ENCODE measurements around the gene BBX. TPM values are rescaled to one million over a fixed set of nuclear protein-coding genes. Genes with fewer than 3 reads are reported as not detected.

The BBX gene
- total RNA-seq, 4 donors from 2014 or later: 24.2 to 68.7 (median 38.0) TPM

DNA sequence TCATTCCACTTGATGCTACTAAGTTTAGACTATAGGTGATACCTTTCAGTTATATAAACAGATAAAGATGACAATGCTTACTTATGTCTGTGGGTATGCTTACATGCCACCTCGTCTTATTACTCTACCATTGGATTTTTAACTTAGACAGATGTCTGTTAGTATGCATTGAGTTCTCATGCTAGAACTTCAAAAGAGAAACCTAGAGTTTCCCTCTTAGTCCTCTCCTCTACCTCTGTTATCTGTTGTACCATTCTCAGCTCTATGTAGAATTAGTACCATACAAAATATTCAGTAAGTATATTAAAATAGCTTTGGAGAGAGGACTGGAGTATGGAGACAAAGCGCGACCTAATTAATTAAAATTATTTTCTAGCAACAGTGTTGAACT is 111.3 kb downstream of the BBX start:
- Histone ChIP-seq H3K27ac (no peak overlapping the region), H3K9me3 (no peaks in the 10 kb centered on the region)
- 96% methylated on average over 3 of the region's 3 CpGs for WGBS

GRCh38 chr3:107637416-107638183 is 114.8 kb downstream of the BBX start:
- no peak overlapping the region for H3K27ac ChIP-seq
- no peak for DNase-seq (ENCODE audit: low spot score in 2 of 2)
- peaks cover 4% of the 10 kb centered on the region for H3K4me1 ChIP-seq
- 89% methylated on average over 5 of the region's 5 CpGs for WGBS
- no peaks in the 10 kb centered on the region for H3K36me3 ChIP-seq
- H3K27me3 ChIP-seq: no peaks in the 10 kb centered on the region
- no peak overlapping the region for H3K4me3 ChIP-seq
- H3K9me3 ChIP-seq: no peaks in the 10 kb centered on the region
- TF ChIP-seq, protein P1, sequence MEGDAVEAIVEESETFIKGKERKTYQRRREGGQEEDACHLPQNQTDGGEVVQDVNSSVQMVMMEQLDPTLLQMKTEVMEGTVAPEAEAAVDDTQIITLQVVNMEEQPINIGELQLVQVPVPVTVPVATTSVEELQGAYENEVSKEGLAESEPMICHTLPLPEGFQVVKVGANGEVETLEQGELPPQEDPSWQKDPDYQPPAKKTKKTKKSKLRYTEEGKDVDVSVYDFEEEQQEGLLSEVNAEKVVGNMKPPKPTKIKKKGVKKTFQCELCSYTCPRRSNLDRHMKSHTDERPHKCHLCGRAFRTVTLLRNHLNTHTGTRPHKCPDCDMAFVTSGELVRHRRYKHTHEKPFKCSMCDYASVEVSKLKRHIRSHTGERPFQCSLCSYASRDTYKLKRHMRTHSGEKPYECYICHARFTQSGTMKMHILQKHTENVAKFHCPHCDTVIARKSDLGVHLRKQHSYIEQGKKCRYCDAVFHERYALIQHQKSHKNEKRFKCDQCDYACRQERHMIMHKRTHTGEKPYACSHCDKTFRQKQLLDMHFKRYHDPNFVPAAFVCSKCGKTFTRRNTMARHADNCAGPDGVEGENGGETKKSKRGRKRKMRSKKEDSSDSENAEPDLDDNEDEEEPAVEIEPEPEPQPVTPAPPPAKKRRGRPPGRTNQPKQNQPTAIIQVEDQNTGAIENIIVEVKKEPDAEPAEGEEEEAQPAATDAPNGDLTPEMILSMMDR (IDR thresholded peaks at IDR 0.05): no peak
- TF ChIP-seq POLR2A (IDR thresholded peaks at IDR 0.05) (no peak), EP300 (IDR thresholded peaks at IDR 0.05) (no peak), POLR2AphosphoS5 (IDR thresholded peaks at IDR 0.05) (no peak)

More for the DNA sequence above, 111.3 kb downstream of the BBX start:
- Histone ChIP-seq H3K27me3 (no peaks in the 10 kb centered on the region), H3K4me3 (no peak overlapping the region), H3K36me3 (no peaks in the 10 kb centered on the region), H3K4me1 (no peaks in the 10 kb centered on the region)
- no peak for DNase-seq (ENCODE audit: low spot score in 2 of 2)
- no peak for TF ChIP-seq POLR2A (IDR thresholded peaks at IDR 0.05)
- TF ChIP-seq, protein P1 (IDR thresholded peaks at IDR 0.05): no peak

DNA sequence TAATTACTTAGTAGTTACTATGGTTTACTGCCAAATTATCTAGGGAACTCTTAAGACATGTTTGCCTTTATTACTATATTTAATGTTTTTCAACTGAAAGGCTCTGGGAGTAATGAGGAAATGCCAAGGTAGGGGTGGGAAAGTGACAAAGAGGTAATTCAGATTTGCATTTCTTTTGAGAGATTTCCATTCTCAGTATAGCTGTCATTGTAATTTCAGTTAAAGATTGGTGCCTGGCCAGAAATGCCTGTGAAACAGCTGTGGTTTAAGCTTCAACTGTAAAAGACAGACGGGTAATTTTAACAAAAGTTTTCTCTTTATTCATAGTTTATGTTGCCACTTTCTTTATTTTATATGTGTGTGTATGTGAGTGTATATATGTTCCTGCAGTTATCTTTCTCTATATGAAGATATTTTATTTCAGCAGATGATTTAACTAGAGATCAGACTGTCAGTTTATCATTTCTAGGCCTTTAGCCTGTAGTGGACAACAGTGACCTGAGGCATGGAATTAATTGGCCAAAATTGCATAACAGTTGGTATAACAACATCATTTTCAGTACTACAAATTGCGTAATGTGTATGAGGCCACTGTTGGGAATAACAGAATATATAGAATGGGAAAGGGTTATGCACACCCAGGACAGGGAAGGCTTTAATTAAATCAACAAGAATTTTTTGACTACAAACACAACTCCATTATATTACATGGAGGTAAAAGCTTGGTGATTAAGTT is 119.0 kb downstream of the BBX start:
- no peak for DNase-seq (ENCODE audit: low spot score in 2 of 2)
- no peaks in the 10 kb centered on the region for H3K9me3 ChIP-seq
- H3K36me3 ChIP-seq: no peaks in the 10 kb centered on the region
- 24% methylated on average over 2 of the region's 2 CpGs for WGBS
- peaks cover 4% of the 10 kb centered on the region for H3K4me1 ChIP-seq
- H3K4me3 ChIP-seq: no peak overlapping the region
- TF ChIP-seq POLR2AphosphoS5 (IDR thresholded peaks at IDR 0.05): no peak
- no peak for TF ChIP-seq POLR2A (IDR thresholded peaks at IDR 0.05)
- TF ChIP-seq EP300 (IDR thresholded peaks at IDR 0.05): no peak
- TF ChIP-seq, protein P1 (IDR thresholded peaks at IDR 0.05): no peak
- no peak overlapping the region for H3K27ac ChIP-seq
- H3K27me3 ChIP-seq: no peaks in the 10 kb centered on the region

GRCh38 chr3:107643038-107643883 is 120.5 kb downstream of the BBX start:
- Histone ChIP-seq H3K9me3 (no peaks in the 10 kb centered on the region), H3K27me3 (no peaks in the 10 kb centered on the region), H3K4me1 (peaks cover 4% of the 10 kb centered on the region), H3K36me3 (no peaks in the 10 kb centered on the region), H3K4me3 (no peak overlapping the region), H3K27ac (no peak overlapping the region)
- no peak for TF ChIP-seq EP300 (IDR thresholded peaks at IDR 0.05)
- TF ChIP-seq, protein P1 (IDR thresholded peaks at IDR 0.05): no peak
- no peak for TF ChIP-seq POLR2A (IDR thresholded peaks at IDR 0.05)
- no peak for TF ChIP-seq POLR2AphosphoS5 (IDR thresholded peaks at IDR 0.05)
- no peak for DNase-seq (ENCODE audit: low spot score in 2 of 2)
- 92% methylated on average over 6 of the region's 6 CpGs for WGBS
